GM18507 (cell line): ENCODE results near the gene MARF1.

ENCODE experiments used
- DNase-seq: peaks from one replicate; pipeline ENCODE4 v3.0.0; 2011; ENCODE audit warnings: low read depth; ENCODE audit not compliant: insufficient read length; ENCODE audit errors: extremely low spot score
- FAIRE-seq: peaks from 2 replicates; lab custom pipeline; 2011; peaks lifted over from hg19 to GRCh38; lab: Jason Lieb, UNC

Gene MARF1

GRCh38 chr16:15604460-15605440 is 38.2 kb downstream of the MARF1 start:
- DNase-seq (no peak), FAIRE-seq (no peak)

DNA sequence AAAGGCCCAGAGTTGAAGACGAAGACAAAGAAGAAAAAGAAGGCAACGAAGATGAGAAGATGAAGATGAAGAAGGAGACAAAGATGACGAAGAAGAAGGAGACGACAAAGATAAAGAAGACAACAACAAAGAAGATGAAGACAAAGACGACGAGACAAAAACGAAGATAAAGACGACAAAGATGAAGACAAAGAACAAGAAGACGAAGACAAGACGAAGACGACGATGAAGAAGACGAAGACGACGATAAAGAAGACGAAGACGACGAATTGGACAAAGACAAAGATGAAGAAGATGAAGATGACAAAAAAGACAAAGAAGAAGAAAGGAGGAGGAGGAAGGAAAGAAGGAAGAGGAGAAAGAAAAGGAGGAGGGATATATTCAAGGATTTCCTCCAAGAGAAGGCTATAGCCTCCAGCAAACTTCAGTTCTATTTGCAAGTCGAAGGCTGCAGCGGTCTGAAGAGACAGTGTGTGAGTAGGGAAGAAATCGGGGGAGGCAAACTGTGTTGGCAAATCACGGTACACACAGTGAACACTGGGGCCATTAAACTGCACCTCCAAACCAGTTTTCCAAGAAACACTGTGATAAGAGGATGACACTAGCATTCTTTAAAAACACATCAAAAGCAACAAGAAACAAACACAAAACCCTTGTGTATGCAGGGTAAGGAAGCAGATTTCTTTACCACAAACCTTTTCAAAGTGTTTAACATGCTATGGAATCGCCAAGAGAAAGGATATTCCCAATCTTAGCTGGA is 40.5 kb downstream of the MARF1 start:
- DNase-seq, result no peak
- FAIRE-seq, result no peak

DNA sequence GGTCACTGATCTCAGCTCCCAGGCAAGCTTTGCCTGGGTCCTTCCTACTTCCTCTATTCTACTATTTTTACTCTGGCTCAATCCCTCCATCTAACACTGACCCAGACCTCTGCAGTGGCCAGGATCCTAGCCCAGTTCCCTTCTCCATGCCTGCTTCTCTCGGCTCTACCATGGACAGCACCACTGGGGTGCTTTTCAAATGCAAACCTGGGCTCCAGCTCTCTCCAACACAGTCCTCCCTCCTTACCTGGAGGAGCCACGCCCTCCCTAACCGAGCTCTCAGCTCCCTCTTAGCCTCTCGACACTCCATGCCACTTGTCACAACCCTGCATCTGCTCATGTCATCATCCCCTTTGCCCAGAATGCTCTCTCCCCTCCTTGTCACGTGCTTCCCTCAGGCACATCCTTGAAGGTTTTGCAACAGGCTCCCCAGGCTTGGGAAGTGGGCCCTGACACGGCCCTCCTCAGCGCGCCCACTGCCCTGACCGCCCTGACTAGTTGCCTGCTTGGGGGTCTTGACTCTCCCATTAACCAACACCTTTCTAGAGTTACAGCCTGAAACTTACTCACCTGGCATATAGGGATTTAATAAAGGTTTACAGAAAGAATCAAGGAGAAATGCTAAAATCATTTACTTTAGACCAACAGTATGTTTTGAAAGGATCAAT is 41.6 kb downstream of the MARF1 start:
- DNase-seq (no peak), FAIRE-seq (no peak)

- DNase-seq (no peak), FAIRE-seq (no peak)
Measured at GRCh38 chr16:15599303-15600070, 43.5 kb downstream of the MARF1 start.

DNA sequence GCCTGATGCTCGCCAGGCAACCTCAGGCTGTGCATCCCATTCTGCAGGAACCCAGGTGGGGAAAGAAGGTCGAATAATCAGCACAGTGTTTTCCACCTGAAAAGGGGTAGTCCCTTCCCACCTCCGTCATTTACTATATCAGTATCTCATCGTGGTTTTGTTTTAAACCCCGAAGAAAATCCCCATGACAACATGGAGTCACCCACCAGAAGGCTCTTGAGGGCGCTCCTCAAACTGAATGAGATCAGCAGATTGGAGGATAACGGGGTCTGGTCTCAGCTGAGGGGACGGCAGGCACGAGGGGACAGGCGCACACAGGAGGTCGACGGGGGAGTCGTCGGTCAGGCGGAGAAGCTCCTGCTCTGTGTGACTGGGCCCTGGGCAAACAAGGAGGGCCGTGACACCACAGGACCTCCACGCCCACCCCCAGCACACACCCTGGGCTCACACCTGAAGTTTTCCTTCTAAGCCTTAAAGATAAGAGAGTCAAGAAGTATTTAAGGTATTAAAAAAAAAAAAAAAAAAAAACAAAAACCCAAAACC is 44.2 kb downstream of the MARF1 start:
- FAIRE-seq, result no peak
- no peak for DNase-seq

- DNase-seq, result no peak
- FAIRE-seq, result no peak
Measured at GRCh38 chr16:15597822-15598647, 44.9 kb downstream of the MARF1 start.

- FAIRE-seq, result no peak
- no peak for DNase-seq
Measured at GRCh38 chr16:15597135-15597534, 45.8 kb downstream of the MARF1 start.

GRCh38 chr16:15594711-15595320 is 48.1 kb downstream of the MARF1 start:
- no peak for FAIRE-seq

GRCh38 chr16:15593235-15593634 is 49.7 kb downstream of the MARF1 start:
- DNase-seq (no peak), FAIRE-seq (no peak)

More at GRCh38 chr16:15594711-15595320, 48.1 kb downstream of the MARF1 start:
- DNase-seq, result no peak

DNA sequence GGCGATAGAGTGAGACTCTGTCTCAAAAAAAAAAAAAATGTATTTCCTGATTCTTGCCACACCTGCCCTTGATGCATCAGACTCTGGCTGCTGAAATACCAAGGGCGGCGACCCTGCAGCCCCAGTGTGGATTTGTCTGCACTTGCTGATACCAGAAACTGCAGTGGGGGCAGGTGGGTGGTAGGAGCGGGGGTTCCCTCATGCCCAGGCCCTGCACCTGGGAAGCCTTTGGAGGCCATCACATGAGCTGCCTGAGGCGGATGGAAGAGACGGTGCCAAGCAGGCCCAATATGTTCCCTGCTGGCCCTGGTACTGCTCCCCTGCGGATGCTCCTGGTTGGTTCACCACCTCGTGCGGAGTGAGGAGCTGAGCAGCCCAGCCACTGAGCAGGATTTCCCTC is 50.6 kb downstream of the MARF1 start:
- no peak for DNase-seq
- no peak for FAIRE-seq

- DNase-seq, result no peak
- no peak for FAIRE-seq
Measured at GRCh38 chr16:15587152-15587825, 55.7 kb downstream of the MARF1 start.

DNA sequence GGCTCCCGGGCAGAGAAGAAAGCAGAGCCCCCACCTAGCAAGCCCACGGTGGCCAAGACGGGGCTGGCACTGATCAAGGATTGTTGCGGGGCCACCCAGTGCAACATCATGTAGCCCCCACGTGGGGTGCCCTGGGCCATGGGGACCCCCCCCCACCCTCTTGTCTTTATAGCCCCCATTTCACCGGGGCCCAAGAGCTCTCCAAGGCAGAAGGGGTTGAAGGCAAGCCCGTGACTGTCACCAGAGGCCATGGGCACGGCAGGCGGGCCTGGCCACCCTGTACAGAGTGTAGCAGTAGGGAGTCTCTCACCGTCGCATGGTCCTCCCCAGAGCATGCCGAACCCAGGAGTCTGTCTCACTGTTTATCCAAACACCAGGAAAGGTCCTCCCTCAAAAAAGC is 56.2 kb downstream of the MARF1 start:
- FAIRE-seq, result no peak
- no peak for DNase-seq

- DNase-seq, result no peak
- no peak for FAIRE-seq
Measured at GRCh38 chr16:15585956-15586355, 57.0 kb downstream of the MARF1 start.

DNA sequence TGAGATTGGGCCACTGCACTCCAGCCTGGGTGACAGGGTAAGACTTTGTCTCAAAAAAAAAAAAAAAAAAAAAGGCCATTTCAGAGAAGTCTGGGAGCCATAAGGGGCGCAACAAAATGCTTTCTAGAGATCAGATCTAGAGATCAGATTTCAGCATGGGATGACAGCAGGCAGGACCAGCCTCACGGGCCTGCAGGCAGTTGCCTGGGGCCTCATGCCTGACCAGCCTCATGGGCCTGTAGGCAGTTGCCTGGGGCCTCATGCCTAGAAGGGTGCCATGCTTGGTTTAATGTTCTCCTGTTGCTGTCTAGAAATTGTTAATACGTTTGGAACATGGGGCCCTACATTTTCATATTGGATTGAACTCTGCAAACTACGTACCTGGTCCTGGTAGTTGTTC is 59.4 kb downstream of the MARF1 start:
- DNase-seq, result no peak
- FAIRE-seq, result no peak

GRCh38 chr16:15581127-15581815 is 61.7 kb downstream of the MARF1 start:
- DNase-seq, result no peak
- FAIRE-seq, result no peak

DNA sequence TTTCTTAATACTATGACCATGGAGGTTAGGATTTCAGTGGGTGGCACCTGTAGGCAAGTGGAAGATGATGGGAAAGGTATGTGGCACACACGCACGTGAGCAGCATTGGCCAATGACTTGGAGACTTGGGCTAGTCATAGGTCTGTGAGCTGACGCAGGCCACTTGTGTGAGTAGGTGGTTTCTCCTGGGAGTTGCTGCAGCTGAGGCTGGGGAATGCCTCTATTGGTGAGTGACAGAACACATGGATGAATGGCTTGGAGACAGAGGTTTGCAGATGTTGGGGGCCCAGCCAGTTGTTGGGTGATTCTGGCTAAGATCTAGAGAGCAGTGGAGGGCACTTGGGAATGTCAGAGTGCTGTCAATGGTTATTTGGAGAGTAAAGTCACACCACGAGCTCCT is 64.1 kb downstream of the MARF1 start:
- DNase-seq (no peak), FAIRE-seq (no peak)
